NK-92 (cell line): ENCODE data around the gene NUTF2.
"Not testable (repeated sequence)": the region's sequence is repeated elsewhere in the genome, so short reads cannot be mapped to it uniquely, and the experiment has no call there.

Source experiments
- DNase-seq: peaks from one replicate; lab custom pipeline; 2025; ENCODE audit not compliant: unreplicated experiment; lab: John Stamatoyannopoulos, UW

The NUTF2 gene

DNA sequence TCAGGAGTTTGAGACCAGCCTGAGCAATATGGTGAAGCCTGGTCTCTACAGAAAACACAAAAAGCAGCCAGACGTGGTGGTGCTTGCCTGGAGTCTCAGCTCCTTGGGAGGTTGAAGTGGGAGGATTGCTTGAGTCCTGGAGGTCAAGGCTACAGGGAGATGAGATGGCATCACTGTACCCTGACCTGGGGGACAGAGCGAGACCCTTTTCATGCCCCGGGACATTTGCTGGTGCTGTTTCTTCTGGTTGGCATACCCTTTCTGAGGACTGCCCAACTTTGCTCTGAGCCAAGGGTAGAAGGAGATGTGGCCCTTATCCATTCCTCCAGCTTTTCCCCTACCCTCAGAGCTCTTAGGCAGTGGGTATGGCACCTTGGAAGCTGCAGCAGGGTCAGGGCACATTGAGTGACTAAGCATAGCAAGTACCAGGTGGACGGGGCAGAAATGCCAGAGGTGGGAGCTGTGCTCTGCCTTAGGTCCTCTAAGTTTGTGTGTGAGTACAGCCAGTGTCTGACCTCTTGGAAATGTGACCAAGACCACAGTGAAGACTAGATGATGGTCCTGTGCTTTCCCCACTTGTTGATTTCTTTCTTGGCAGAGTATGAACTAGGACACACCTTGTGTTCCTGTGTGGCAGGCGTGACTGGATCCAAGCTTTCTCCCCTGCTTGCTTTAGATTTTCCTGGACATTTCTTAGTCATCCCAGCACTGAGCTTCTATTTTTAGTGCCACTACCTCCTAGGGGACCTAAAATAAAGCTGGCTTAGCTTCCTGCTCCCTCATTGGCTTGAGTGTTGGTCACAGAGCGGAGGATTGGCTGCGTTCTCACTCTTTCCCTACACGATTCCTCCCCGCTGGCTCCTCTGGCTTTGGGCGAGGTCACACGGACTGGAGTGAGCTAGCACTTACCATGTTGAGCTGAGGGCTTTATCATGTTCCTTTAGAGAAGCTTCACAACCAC lies 16.2 kb downstream of the NUTF2 start:
- DNase-seq: no peak

DNA sequence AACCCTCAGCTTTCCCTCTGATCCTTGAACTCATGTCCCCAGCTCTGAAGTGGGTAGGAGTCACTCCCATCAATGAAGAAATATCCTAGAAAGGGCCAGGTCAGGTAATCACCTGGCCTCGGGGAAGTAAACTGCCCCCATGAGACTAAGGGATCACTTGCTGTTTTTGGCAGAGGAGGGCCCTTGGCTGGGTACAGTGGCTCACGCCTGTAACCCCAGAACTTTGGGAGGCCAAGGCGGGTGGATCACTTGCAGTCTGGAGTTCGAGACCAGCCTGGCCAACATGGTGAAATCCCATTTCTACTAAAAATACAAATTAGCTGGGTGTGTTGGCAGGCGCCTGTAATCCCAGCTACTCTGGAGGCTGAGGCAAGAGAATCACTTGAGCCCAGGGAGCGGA lies 17.3 kb downstream of the NUTF2 start:
- DNase-seq: not testable (repeated sequence)

DNA sequence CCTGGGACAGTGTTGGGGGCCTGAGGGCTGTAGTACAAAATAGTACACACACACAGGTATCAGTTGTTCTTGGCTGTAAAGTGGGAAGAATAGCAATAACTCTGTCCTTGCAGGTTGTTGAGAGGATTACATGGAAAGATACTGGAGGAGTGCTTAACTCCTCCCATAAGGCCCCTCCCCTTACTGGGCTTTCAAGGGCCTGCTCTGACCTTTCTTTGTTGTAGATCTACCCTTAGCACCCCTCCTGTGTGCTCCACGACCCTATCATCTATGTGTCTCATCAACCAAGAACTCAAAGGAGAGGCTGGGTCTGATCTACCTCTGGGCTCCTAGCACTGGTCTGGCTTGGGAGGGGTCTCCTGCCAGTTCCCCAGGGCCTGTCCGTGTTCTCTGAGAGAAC lies 17.9 kb downstream of the NUTF2 start:
- no peak for DNase-seq

DNA sequence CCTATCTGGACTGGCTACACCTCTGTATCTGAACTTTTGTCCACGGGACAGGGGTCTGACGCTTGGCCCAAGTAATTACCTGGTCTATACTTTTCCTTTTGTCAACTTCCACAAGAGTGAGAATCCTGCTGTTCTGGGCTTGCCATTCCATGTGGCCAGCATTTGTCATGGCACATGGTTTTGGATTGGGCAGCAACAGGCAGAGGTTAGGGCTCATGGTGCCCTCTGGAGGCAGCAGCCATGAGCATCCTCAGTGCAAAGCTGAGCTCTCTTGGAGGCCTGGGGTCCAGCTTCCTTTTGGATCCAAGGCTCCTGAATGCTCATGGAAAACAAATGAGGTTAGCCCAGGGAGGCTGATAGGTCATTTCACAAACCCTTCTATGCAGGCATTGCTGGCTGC lies 18.6 kb downstream of the NUTF2 start:
- DNase-seq: no peak

DNA sequence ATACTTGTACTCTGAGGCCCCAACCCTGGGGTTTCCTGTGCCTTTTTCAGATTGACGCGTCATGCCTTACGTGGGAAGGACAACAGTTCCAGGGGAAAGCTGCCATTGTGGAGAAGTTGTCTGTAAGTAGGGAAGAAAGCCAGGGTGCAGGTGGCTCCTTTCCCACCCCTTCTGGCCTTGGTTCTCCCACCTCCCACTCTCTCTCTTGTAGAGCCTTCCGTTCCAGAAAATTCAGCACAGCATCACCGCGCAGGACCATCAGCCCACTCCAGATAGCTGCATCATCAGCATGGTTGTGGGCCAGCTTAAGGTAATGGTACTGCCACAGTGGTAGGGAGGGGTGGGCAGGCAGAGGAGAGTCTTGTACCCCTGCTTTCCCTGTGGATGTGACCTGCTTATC lies 21.6 kb downstream of the NUTF2 start:
- DNase-seq: no peak

DNA sequence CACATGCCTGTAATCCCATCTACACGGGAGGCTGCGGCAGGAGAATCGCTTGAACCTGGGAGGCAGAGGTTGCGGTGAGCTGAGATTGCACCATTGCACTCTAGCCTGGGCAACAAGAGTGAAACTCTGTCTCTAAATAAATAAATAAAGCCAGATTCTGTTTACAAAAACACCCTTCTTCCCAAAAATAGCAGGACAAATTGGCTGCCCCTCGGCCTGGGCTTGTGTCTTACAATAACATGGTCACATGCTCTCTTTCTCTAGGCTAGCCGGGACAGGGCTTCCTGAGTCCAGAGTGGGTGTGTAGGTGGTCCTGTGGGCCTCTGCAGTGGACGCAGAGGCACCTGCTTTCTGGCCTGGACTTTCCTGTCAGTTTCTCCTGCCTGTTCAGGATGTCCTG lies 22.9 kb downstream of the NUTF2 start:
- DNase-seq: no peak

DNA sequence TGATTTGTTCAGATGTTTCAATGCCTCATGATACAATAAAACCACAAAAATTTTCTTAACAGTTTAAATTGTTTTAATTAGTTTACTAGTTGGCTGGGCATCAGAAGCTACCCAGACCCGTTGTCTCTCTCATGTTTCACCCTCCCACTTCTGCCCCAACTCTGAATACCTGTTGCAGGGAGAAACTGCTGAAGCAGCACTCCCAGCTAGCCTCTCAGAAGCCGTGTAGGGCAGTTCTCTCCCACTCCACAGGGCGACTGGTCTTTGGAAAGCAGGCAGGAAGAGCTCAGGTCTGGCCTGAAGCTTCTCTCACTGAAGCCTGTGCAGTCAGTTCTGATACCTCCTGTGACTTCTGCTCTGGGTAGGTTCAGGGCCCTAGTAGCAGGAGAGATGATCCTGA lies 24.5 kb downstream of the NUTF2 start:
- DNase-seq: no peak

DNA sequence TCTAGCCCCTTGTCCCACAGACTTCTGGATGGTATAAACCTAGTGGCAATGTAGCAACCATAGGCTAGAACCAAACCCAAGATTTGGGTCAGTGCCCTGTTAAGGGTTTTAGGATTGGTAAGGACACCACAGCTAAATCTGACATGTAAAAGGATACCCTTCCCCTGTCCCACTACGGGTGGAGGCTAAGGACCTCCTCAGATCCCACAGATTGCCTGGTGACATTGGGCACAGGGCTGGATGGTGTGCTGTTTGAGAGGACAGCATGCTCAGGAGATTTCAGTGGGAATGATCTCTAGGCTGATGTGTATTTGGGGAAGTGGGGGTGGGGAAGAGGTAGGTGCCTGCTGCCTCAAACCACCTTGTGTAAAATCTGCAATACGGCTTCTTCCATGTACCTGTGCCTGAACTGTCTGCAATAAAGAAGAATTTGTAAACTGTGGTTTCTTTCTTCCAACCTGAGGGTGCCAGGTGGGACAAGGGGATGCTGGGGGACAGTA lies 25.4 kb downstream of the NUTF2 start:
- DNase-seq: no peak

DNA sequence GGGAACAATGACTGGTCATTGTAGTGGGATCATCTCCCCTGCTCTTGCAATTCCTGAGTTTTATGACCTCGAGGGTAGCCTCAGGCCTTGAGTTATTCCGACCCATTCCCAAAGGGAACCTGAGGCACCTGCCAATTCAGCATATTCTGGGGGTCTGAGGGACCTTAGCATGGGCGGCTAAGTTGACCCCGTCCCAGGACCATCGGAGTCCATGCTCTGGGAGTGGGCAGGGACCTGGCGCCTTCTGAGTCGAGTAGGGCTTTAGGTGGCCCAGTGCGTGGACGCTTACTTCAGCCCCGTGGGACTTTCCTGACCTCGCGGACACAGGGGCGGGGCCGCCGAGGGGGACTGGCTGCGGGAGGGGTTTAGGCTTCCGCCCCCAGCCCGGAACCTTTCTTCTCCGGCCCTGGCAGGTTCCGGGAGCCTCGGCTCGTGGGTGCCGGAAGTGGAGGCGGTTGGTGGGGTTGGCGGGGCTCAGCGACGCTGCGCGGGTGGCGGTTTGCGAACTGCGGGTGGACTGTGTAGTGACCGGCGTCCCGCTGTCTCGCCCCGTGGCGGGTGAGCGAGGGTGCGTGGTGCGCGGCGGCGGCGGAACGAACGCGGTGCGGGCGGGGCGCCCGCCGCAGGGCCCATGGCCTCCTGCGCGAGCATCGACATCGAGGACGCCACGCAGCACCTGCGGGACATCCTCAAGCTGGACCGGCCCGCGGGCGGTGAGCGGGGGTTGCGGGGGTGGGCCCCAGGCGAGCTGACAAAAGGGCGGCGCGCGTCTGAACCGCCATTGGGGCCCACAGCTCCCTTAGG lies 26.1 kb downstream of the NUTF2 start, which contains the start of gene EDC4:
TSS of gene EDC4 (plus strand) at position 422 of the 804 bp plus-strand sequence. CDS start at position 632, 210 bp downstream.
- DNase-seq: peak; percentile 7

DNA sequence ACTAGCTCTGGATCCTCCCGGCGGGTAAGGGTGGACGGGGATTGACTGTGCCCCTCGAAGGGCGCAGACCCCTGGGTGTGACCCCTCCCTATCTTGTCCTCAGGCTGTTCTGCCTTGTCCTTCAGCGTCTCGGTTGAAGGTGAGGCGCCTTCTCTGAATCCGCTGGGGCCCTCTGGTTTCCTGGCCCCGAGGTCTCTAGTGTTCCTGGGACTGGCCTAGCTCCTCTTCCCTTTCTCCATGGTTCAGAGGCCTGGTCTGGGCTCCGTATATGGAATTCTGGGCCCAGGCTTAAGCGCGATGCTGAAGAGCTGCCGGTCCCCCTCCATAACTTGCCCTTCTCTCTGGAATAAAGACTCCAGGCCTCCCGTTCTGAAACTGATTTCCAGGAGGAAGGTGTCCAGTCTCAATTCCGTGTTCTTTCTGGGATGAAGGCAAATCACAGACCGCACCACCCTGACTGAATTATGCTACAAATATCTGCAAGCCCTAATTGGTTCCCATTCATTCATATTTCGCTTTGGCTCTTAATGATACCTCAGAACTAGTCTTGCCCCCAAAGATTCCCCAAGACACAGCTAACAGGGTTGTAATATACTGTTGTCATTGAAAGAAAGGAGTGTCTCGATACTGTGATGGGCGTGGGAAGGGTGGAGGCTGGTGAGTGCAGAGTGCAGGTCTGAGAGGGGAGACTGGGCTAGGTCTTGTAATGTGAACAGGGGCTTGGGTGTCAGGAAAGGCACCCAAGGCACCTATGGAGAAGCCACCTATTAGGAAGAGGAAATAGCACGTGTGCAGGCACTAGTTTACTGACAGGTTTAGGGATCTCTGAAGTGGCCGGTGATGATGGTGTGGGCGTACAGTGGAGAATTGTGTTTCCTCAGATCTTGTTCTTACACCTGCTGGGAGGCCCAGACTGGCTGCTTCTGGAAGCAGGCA lies 27.0 kb downstream of the NUTF2 start:
- no peak for DNase-seq

DNA sequence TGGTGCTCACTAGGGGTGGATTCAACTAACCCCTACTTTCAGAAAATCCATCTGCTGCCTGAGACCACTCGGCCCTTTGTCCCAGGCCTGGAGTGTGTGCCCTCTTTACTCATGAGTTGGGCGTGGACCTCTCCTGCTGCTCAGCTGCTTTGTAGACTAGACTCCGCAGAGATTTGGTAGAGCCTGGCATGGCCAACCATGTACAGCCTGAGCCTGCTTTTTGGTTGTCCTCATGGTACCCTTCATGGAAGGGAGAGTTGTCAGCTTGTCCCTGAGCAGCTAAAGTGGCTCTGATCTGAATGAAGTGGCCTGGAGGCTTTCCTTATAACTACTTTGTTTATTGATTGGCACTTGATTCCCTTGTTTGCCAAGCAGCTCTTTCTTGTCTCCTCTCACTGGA lies 27.6 kb downstream of the NUTF2 start:
- DNase-seq: no peak

DNA sequence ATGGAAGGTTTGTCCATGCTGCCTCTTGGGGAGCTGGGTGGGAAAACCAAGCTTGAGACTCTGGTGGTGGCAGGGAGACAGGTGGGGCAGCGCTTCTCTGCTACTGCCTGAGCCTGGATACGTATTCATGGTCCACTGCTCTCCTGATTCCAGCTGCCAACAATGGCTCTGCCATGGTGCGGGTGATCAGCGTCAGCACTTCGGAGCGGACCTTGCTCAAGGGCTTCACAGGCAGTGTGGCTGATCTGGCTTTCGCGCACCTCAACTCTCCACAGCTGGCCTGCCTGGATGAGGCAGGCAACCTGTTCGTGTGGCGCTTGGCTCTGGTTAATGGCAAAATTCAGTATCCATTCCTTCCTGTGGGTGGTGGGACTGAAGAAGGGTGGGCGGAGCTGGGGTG lies 30.3 kb downstream of the NUTF2 start:
- no peak for DNase-seq

DNA sequence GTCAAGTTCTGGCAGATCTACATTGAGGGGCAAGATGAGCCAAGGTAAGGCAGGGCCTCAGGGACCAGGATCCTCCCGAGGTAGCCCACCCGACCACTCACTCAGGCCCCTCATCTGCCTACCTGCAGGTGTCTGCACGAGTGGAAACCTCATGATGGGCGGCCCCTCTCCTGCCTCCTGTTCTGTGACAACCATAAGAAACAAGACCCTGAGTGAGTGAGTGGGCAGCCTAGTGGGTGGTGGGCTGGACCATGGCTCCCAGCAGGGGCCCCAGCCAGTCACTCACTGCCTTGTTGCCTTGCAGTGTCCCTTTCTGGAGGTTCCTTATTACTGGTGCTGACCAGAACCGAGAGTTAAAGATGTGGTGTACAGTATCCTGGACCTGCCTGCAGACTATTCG lies 31.5 kb downstream of the NUTF2 start:
- DNase-seq: no peak

DNA sequence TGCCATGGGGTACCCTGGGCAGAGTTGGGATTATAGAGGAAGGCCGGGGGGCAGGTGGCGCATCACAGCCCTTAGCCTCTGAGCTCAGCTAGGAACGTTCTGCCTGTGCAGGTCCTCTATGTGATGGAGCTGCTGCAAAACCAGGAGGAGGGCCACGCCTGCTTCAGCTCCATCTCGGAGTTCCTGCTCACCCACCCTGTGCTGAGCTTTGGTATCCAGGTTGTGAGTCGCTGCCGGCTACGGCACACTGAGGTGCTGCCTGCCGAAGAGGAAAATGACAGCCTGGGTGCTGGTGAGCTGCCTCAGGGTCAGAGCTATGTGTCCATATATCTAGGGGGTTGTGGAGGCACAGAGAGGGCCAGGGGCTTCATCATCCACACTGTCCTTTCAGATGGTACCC lies 32.1 kb downstream of the NUTF2 start:
- no peak for DNase-seq

DNA sequence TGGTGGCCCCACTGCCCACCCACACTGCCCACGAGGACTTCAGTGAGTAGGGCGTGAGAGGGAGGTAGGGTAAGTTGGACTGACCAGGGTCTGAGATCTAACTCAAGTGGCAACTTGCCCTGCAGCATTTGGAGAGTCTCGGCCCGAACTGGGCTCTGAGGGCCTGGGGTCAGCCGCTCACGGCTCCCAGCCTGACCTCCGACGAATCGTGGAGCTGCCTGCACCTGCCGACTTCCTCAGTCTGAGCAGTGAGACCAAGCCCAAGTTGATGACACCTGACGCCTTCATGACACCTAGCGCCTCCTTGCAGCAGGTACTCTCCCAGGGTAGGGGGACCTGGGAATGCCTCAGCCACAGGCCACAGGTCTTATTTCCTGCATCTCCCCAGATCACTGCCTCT lies 32.7 kb downstream of the NUTF2 start:
- no peak for DNase-seq

DNA sequence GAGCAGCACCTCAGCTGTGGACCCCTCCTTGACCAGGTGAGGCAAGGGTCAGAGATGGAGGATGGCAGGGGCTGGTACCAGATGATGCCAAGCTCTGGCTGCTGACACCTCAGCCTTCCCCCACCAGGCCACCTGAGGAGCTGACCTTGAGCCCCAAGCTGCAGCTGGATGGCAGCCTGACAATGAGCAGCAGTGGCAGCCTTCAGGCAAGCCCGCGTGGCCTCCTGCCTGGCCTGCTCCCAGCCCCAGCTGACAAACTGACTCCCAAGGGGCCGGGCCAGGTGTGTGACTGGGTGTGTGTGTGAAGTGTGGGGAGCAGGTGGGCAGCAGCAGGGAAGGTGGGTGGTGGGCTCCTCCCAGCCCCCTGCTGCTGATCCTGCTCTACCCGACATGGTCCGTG lies 33.2 kb downstream of the NUTF2 start:
- no peak for DNase-seq

DNA sequence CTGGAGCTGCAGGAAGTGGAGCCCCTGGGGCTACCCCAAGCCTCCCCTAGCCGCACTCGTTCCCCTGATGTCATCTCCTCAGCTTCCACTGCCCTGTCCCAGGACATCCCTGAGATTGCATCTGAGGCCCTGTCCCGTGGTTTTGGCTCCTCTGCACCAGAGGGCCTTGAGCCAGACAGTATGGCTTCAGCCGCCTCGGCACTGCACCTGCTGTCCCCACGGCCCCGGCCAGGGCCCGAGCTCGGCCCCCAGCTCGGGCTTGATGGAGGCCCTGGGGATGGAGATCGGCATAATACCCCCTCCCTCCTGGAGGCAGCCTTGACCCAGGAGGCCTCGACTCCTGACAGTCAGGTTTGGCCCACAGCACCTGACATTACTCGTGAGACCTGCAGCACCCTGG lies 33.9 kb downstream of the NUTF2 start:
- DNase-seq: no peak

DNA sequence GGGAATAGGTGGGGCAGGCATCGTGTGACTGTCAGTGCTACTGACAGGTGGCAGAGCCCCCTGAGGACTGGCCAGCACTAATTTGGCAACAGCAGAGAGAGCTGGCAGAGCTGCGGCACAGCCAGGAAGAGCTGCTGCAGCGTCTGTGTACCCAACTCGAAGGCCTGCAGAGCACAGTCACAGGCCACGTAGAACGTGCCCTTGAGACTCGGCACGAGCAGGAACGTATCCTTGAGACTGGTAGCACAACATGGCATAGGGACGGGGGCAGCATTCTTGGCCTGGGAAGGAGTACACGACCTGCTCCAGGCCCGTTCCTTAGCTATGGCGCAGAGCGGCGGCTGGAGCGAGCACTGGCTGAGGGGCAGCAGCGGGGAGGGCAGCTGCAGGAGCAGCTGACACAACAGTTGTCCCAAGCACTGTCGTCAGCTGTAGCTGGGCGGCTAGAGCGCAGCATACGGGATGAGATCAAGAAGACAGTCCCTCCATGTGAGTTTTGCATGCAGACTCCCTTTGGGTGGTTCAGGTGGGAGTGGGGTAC lies 35.0 kb downstream of the NUTF2 start:
- DNase-seq: no peak

DNA sequence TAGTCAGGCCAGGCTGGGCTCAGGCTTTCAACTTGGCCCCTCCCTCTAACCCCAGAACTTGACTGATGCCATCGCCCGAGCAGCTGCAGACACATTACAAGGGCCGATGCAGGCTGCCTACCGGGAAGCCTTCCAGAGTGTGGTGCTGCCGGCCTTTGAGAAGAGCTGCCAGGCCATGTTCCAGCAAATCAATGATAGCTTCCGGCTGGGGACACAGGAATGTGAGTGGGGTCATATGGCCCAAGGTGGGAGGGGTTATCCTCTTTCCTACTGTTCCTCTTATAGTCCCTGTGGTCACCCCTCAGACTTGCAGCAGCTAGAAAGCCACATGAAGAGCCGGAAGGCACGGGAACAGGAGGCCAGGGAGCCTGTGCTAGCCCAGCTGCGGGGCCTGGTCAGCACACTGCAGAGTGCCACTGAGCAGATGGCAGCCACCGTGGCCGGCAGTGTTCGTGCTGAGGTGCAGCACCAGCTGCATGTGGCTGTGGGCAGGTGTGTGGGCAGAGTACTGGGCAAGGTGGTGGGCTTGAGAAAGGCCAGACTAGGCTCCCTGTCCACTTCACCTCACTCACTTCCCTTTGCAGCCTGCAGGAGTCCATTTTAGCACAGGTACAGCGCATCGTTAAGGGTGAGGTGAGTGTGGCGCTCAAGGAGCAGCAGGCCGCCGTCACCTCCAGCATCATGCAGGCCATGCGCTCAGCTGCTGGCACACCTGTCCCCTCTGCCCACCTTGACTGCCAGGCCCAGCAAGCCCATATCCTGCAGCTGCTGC lies 35.8 kb downstream of the NUTF2 start:
- DNase-seq: no peak
